SK-N-SH (cell line): Measurements from ENCODE around the gene JAK1. TPM values are rescaled to one million over a fixed set of nuclear protein-coding genes. Genes with fewer than 3 reads are reported as not detected.

ENCODE experiments used
- CTCF ChIA-PET: fragments of 300-600, 350-600 bp; formaldehyde crosslinking; extraction: SDS; loops from one replicate; lab custom pipeline; 2021; lab: Yijun Ruan, JAX
- POLR2A ChIA-PET: fragments of 350-600 bp; sonication (Branson Sonifier 250); formaldehyde crosslinking; extraction: SDS; loops from one replicate; lab custom pipeline; 2020; ENCODE audit warnings: antibody characterized with exemption, inconsistent platforms; lab: Yijun Ruan, JAX
- DNase-seq: peaks from one replicate; pipeline ENCODE4 v3.0.0; 2012
- H2AFZ ChIP-seq: fragments of 200-600 bp; sonication (generic); 2 replicates; pipeline ENCODE4 v1.8.1; 2016; ENCODE audit warnings: antibody characterized with exemption, mild to moderate bottlenecking, low read depth
- H3F3A ChIP-seq: fragments of 200-600 bp; sonication (generic); replicated peaks from 2 replicates; pipeline ENCODE3; 2016; ENCODE audit warnings: antibody characterized with exemption, mild to moderate bottlenecking; ENCODE audit not compliant: insufficient read depth
- H3K27ac ChIP-seq, 2 experiments: fragments of 200-500 bp in 1 of 2; fragments of 200-600 bp in 1 of 2; sonication (Bioruptor generic) in 1 of 2; sonication (generic), shearing (Covaris generic) in 1 of 2; 2 replicates each; pipeline versions ENCODE4 v1.5.1 to v1.6.1; 2014 to 2016; ENCODE audit warnings: low read depth in 2 of 2, inconsistent platforms in 1 of 2, low read length in 1 of 2, mild to moderate bottlenecking in 1 of 2, mixed read lengths in 1 of 2
- H3K27me3 ChIP-seq: fragments of 200-600 bp; sonication (generic), shearing (Covaris generic); 2 replicates; pipeline ENCODE4 v1.6.1; 2016; ENCODE audit warnings: mixed run types; ENCODE audit not compliant: insufficient read depth
- H3K36me3 ChIP-seq, 2 experiments: fragments of 200-500 bp in 1 of 2; fragments of 200-600 bp in 1 of 2; sonication (Bioruptor generic) in 1 of 2; sonication (generic) in 1 of 2; replicated peaks in 1 of 2; 2 replicates each; pipeline versions ENCODE3 to v1.5.1; 2014 to 2016; ENCODE audit warnings: low read length in 1 of 2, mild to moderate bottlenecking in 1 of 2; ENCODE audit not compliant: insufficient read depth in 2 of 2, control insufficient read depth in 1 of 2
- H3K4me1 ChIP-seq, 2 experiments: fragments of 200-500 bp in 1 of 2; fragments of 200-600 bp in 1 of 2; sonication (Bioruptor generic) in 1 of 2; sonication (generic), shearing (Covaris generic) in 1 of 2; 2 replicates each; pipeline versions ENCODE4 v1.5.1 to v1.6.1; 2014 to 2016; ENCODE audit warnings: low read depth in 1 of 2, low read length in 1 of 2, mixed run types in 1 of 2; ENCODE audit not compliant: insufficient read depth in 2 of 2, control insufficient read depth in 1 of 2
- H3K4me2 ChIP-seq: fragments of 200-600 bp; sonication (generic), shearing (Covaris generic); 2 replicates; pipeline ENCODE4 v1.6.1; 2017; ENCODE audit warnings: mixed run types
- H3K4me3 ChIP-seq, 2 experiments: fragments of 200-500 bp in 1 of 2; fragments of 200-600 bp in 1 of 2; sonication (Bioruptor generic) in 1 of 2; sonication (generic), shearing (Covaris generic) in 1 of 2; 2 replicates each; pipeline versions ENCODE4 v1.5.1 to v1.8.1; 2014 to 2016; ENCODE audit warnings: low read depth in 2 of 2, inconsistent platforms in 1 of 2, low read length in 1 of 2, mild to moderate bottlenecking in 1 of 2, mixed read lengths in 1 of 2, moderate library complexity in 1 of 2
- H3K79me2 ChIP-seq: fragments of 200-600 bp; sonication (generic); 2 replicates; pipeline ENCODE4 v1.8.1; 2017; ENCODE audit warnings: mild to moderate bottlenecking; ENCODE audit not compliant: insufficient read depth
- H3K9ac ChIP-seq: fragments of 200-600 bp; sonication (generic); 2 replicates; pipeline ENCODE4 v1.6.1; 2017; ENCODE audit warnings: mixed run types
- H3K9me2 ChIP-seq: fragments of 200-600 bp; sonication (generic); 2 replicates; pipeline ENCODE4 v1.6.1; 2017; ENCODE audit warnings: mixed run types
- H3K9me3 ChIP-seq: fragments of 200-600 bp; sonication (generic); 2 replicates; pipeline ENCODE4 v1.6.1; 2017; ENCODE audit warnings: mixed run types, mild to moderate bottlenecking, moderate library complexity
- H4K20me1 ChIP-seq: fragments of 200-600 bp; sonication (generic); 2 replicates; pipeline ENCODE4 v1.6.1; 2017; ENCODE audit warnings: mild to moderate bottlenecking, mixed run types; ENCODE audit not compliant: insufficient read depth
- CHD2 ChIP-seq: fragments of 150-350 bp; IDR thresholded peaks from 2 replicates; pipeline ENCODE4 v1.6.1; 2018; ENCODE audit warnings: low read length; ENCODE audit not compliant: partially characterized antibody
- EP300 ChIP-seq, 2 experiments: IDR thresholded peaks; 2 replicates each; pipeline versions ENCODE4 v1.4.0 to v1.6.1; 2012; ENCODE audit warnings: borderline replicate concordance in 1 of 2, low read depth in 1 of 2, low read length in 1 of 2
- FOXM1 ChIP-seq: IDR thresholded peaks from 2 replicates; pipeline ENCODE4 v1.4.0; 2012; ENCODE audit warnings: low read depth, mild to moderate bottlenecking
- GATA2 ChIP-seq: sonication (generic); formaldehyde crosslinking; IDR thresholded peaks from 2 replicates; pipeline ENCODE4 v1.5.0; 2020; ENCODE audit warnings: mild to moderate bottlenecking, missing genetic modification reagents
- JUND ChIP-seq: IDR thresholded peaks from 2 replicates; pipeline ENCODE4 v1.4.0; 2012
- MEF2A ChIP-seq: IDR thresholded peaks from 2 replicates; pipeline ENCODE4 v1.4.0; 2012; ENCODE audit warnings: low read depth, borderline replicate concordance
- MXI1 ChIP-seq: IDR thresholded peaks from 2 replicates; pipeline ENCODE4 v1.6.1; 2012; ENCODE audit warnings: mild to moderate bottlenecking, low read depth, low read length, improper control_type of control experiment
- POLR2AphosphoS5 ChIP-seq: IDR thresholded peaks from 2 replicates; pipeline ENCODE4 v1.6.1; 2012; ENCODE audit warnings: low read depth, low read length
- RFX5 ChIP-seq: IDR thresholded peaks from 2 replicates; pipeline ENCODE4 v1.6.1; 2012; ENCODE audit warnings: mild to moderate bottlenecking, improper control_type of control experiment, low read length
- RXRA ChIP-seq: IDR thresholded peaks from 2 replicates; pipeline ENCODE4 v1.4.0; 2012; ENCODE audit warnings: low read depth, mild to moderate bottlenecking, borderline replicate concordance
- SIN3A ChIP-seq: IDR thresholded peaks from 2 replicates; pipeline ENCODE4 v1.6.1; 2012; ENCODE audit warnings: low read depth, mild to moderate bottlenecking, low read length, moderate library complexity, borderline replicate concordance
- SMC3 ChIP-seq: IDR thresholded peaks from 2 replicates; pipeline ENCODE4 v1.6.1; 2012; ENCODE audit warnings: low read depth, low read length, improper control_type of control experiment
- ZBTB33 ChIP-seq: IDR thresholded peaks from 2 replicates; pipeline ENCODE4 v1.4.0; 2012; ENCODE audit warnings: low read depth, borderline replicate concordance
- WGBS: methylation state at CpG from one replicate; pipeline ENCODE4 v1.1.6; 2017; ENCODE audit warnings: low lambda C conversion rate; 5-methylcytosine and 5-hydroxymethylcytosine counted together
- polyA plus RNA-seq, 3 experiments: library from polyadenylated mRNA; depleted of rRNA; stranded (reverse); fragments of >200 nt; gene quantifications; 2 replicates each; pipeline ENCODE4 v1.2.3, GENCODE V29; 2012
- TF ChIP-seq, protein P1 (sequence below): fragments of 200-600 bp; sonication (generic); IDR thresholded peaks from 2 replicates; pipeline ENCODE4 v1.6.1; 2017; ENCODE audit warnings: antibody characterized with exemption, mild to moderate bottlenecking, moderate library complexity
- TF ChIP-seq, protein P2 (sequence below): IDR thresholded peaks from 2 replicates; pipeline ENCODE4 v1.4.0; 2012; ENCODE audit warnings: low read depth, borderline replicate concordance

The JAK1 gene
- polyA plus RNA-seq, 1 of the 3 experiments (the other 2 are of a cell fraction), result 47.5 TPM

- no peak for DNase-seq
- ChIA-PET CTCF (no interaction called here), POLR2A (no interaction called here)
- Histone ChIP-seq H3K27me3 (no peaks in the 10 kb centered on the region), H3K27ac (no peak overlapping the region), H3K4me3 (no peak overlapping the region), H3K36me3 (no peaks in the 10 kb centered on the region), H3K79me2 (no peaks in the 10 kb centered on the region), H3K9me3 (no peaks in the 10 kb centered on the region; the same call in 1 of the 2 replicates), H3F3A (no peaks in the 10 kb centered on the region), H3K9me2 (no peaks in the 10 kb centered on the region), H3K4me1 (no peaks in the 10 kb centered on the region), H2AFZ (no peak overlapping the region), H3K9ac (no peak overlapping the region), H3K4me2 (no peak overlapping the region), H4K20me1 (no peaks in the 10 kb centered on the region)
- 90% methylated on average over 2 of the region's 2 CpGs for WGBS
- TF ChIP-seq, protein P1, sequence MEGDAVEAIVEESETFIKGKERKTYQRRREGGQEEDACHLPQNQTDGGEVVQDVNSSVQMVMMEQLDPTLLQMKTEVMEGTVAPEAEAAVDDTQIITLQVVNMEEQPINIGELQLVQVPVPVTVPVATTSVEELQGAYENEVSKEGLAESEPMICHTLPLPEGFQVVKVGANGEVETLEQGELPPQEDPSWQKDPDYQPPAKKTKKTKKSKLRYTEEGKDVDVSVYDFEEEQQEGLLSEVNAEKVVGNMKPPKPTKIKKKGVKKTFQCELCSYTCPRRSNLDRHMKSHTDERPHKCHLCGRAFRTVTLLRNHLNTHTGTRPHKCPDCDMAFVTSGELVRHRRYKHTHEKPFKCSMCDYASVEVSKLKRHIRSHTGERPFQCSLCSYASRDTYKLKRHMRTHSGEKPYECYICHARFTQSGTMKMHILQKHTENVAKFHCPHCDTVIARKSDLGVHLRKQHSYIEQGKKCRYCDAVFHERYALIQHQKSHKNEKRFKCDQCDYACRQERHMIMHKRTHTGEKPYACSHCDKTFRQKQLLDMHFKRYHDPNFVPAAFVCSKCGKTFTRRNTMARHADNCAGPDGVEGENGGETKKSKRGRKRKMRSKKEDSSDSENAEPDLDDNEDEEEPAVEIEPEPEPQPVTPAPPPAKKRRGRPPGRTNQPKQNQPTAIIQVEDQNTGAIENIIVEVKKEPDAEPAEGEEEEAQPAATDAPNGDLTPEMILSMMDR, result no peak
- TF ChIP-seq FOXM1 (no peak), MEF2A (no peak), RXRA (no peak), RFX5 (no peak), JUND (no peak), MXI1 (no peak), SIN3A (no peak), ZBTB33 (no peak), SMC3 (no peak), CHD2 (no peak), EP300 (IDR thresholded peaks at IDR 0.05; ENCODE audit: borderline replicate concordance in 1 of 2, low read depth in 1 of 2, low read length in 1 of 2) (no peak), GATA2 (CRISPR knock-in tag) (no peak), POLR2AphosphoS5 (no peak)
- TF ChIP-seq, protein P2, sequence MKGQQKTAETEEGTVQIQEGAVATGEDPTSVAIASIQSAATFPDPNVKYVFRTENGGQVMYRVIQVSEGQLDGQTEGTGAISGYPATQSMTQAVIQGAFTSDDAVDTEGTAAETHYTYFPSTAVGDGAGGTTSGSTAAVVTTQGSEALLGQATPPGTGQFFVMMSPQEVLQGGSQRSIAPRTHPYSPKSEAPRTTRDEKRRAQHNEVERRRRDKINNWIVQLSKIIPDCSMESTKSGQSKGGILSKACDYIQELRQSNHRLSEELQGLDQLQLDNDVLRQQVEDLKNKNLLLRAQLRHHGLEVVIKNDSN, result no peak
Observed at GRCh38 chr1:65011983-65012382, 45.6 kb upstream of the JAK1 start.
